GM18868 (cell line): ENCODE measurements around the gene CD207.
"Not testable (repeated sequence)": the region's sequence is repeated elsewhere in the genome, so short reads cannot be mapped to it uniquely, and the experiment has no call there.

Experiments used
- ATAC-seq: cut with Tn5 transposase; IDR thresholded peaks from one replicate; pipeline ENCODE4 v1.9.1; 2021; ENCODE audit warnings: mild to moderate bottlenecking, moderate library complexity; ENCODE audit not compliant: unreplicated experiment

The CD207 gene

DNA sequence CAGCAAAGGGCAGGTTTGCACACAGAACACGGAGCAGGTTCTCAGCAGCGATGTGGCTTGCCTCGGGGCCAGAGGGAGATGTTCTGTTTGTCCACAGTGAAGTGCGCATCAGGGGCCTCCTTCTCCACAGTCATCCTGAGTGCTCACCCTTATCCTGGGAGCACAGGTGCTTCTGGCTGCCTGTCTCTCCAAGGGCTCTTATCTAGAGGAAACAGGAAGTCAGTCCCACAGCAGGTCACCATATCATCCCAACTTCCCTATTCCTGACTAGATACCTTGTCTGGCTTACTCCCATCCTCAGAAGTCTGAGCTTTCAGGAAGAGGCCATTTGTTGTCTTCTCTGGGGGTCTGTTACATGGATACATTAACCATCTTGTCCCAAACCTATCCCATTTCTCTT, at the start of gene CD207:
TSS of gene CD207 (minus strand) at position 174 of the 400 bp plus-strand sequence. CDS start at position 134, 40 bp downstream.
- ATAC-seq: no peak

DNA sequence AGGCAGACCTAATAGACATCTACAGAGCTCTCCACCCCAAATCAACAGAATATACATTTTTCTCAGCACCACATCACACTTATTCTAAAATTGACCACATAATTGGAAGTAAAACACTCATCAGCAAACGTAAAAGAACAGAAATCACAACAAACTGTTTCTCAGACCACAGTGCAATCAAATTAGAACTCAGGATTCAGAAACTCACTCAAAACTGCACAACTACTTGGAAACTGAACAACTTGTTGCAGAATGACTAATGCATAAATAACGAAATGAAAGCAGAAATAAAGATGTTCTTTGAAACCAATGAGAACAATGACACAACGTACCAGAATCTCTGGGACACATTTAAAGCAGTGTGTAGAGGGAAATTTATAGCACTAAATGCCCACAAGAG, 42.9 kb upstream of the CD207 start:
- not testable (repeated sequence) for ATAC-seq

GRCh38 chr2:70876138-70876537, 40.5 kb upstream of the CD207 start:
- not testable (repeated sequence) for ATAC-seq

GRCh38 chr2:70873541-70873940, 37.9 kb upstream of the CD207 start:
- no peak for ATAC-seq

GRCh38 chr2:70871398-70872211, 36.0 kb upstream of the CD207 start:
- peak; percentile 67 for ATAC-seq

DNA sequence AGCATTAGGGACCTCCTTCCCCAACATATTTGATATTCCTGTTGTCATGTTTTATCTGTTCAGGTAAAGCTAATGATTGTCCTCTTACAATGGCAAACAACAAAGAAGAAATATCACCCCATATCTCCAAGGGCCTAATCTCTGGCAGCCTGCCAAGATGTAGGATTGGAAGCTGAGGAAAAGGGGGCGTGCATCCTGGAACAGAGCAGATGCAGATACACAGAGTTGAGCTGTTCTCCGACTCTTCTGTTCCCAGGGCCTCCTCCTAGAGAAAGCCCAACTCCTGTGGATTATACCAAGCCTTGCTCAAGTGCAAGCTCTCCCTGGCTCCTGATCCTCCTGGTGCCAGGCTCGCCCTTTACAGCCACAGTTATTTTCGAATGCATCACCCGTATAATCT, 35.2 kb upstream of the CD207 start:
- ATAC-seq: no peak

DNA sequence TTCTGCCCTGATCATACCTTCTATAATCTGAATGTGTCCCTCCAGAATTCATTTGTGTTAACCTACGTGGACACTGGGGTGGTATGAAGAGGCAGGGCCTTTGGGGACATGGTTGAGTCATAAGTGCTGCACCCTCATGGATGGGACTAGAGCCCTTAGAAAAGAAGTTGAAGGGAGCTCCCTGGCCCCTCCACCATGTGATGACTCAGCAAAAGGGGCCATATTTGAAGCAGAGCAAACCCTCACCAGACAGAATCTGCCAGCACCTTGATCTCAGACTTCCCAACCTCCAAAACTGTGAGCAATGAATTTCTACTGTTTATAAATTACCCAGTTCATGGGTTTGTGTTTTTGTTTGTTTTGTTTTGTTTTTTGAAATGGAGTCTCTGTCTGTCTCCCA, 33.4 kb upstream of the CD207 start:
- no peak for ATAC-seq

DNA sequence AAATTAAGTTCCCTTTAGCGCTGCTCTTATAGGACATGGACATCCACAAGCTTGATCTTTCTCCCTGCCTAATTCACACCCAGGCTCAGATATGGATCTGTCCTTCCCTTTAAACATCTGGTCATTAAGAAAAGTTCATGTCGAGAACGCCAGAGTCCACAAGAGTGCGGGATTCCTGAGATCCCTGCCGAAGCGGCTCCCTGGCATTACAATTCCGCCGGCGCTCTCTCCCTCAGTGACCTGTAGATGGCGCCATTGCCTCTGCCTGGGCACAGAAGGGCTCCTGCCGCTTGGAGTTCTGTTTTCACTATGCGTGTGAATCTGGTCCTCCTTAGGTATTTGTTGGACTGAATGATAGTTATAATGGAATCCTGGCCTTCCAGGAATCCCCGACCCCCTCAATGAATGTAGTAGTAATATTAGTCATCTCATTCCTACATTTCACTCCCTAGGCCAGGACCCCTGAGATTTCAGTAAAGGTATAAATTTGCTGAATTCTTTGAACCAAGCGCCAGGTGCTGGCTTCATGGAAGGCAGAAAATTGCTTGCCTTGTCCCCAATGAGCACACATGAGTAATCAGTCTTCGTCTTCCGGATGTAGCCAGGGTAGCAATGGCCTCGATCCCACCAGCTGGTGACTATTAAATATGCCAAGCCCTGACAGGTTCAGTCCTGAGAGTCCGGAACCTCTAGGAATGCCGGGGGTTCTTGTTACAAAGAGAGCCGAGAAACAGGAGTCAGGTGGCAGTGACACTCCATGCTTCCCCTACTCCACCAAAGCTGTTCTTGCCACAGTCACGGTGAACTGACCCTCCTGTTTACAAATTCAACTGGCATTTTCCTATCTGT, 26.4 kb upstream of the CD207 start:
- peak; percentile 74 for ATAC-seq

DNA sequence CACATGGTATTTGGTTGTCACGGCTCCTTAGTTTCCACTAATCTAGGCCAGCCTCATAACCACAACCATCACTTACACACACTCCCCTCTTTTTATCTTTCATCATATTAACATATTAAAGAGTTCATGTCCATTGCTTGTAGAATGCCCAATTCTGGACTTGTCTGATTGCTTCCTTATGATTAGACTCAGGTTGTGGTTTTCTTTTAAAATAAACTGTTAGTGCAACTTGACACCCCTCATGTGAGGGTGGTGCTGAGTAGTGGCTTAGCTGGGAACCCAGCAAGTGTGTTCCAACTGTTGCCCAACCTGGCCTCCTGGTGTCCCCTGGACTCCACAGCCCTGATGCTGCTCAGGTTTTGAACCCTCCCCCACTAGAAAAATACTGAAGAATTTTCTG, 20.1 kb upstream of the CD207 start:
- ATAC-seq: no peak

DNA sequence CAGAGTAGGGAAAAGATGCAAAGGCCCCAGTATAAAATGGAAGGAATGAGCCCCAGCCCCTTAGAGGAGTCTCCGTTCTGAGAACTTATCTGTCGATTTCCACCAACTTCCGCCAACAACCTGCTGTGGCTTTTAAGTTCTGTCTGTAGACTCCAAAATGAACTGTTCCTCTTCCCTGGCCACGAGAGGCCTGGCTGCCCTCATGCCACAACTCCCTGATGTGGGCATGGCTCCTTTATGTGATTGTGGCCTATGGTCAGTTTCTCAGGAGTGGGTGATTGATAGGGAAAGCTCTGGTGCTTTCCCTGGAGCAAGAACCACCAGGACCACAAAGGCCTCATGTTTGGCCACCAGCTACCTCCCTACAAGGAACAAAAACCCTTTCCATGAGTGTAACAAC, 18.8 kb upstream of the CD207 start:
- no peak for ATAC-seq

GRCh38 chr2:70852824-70853223, 17.2 kb upstream of the CD207 start:
- ATAC-seq: no peak

DNA sequence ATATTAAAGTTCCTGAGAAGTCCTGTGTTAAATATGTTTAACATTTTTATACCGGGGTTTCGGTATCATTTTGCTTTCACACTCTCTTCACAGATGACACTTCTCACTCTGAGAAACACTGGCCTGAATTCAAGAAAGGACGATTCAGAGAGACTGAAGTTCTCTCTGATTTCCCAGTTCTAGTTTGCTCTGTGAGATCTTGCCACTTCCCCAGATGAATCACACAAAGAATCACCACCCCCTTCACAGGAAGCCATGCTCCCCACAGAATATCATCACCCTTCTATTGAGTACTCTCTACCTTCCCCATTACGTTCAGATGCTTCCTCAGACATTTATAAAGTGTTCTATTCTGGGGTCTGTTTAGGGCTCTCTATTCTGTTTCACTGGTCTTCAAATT, 16.1 kb upstream of the CD207 start:
- ATAC-seq: peak; percentile 87

DNA sequence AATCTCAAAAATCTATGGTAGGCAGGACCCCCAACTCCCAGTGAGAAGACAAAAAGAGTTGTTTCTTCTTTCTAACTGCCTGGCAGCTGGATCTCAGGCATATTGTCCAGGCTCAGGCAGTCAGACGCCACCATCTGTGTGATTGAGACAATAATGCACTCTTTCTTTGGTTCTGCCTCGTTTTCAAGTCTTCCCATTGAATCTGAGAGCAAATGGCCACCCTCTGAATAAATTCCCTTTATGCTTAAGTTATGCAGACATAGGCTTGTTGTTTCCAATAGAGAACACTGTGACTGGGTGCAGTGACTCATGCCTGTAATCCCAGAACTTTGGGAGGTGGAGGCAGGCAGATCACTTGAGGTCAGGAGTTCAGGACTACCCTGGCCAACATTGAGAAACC, 15.3 kb upstream of the CD207 start:
- ATAC-seq: no peak

- no peak for ATAC-seq
Observed at GRCh38 chr2:70842401-70842800, 6.8 kb upstream of the CD207 start.

DNA sequence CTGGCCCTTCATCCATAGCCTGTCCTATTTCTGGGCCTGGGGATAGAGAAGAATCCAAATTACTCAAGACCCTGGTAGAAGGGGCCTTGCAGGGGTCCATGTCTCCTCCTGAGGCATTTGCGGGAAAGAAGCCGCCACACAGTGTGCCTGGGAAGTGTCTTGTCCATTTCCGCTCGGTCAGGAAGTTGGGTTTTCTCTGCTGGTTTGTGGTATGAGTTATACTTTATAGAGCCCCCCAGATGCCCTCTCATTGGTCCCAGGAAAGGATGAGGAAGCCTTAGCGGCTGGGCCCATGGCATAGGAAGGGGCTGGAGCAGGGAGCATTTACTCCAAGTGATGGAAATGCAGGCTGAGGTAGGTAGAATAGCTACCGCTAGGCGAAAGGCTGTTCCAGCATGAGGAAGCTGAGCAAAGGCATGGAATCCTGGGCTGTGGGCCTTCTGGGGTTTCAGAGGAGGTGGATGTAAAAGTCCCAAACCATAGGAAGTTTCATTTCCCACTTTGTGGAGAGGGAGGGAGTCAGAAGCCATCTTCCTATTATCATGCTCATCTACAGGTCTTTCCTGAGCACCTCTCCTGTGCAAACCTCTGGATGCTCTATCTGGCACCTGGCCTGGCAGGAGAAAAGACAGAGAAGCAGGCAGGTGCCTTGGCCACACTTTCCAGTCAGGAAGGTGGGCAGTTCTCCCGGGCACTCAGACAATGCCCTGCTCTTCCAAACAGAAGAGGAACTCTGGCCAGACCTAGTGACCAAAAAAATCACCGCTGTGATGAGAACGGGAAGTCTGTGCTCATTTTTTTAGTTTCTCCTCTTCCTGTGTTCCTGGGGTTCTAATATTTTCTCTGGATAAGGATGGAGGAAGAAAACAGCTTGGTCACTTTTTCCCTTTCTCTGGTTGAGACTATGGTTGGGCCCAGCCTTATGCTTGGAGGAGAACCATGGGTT, 2.6 kb upstream of the CD207 start:
- ATAC-seq: no peak

- ATAC-seq: no peak
Observed at GRCh38 chr2:70834881-70835280, 735 bp downstream of the CD207 start.

DNA sequence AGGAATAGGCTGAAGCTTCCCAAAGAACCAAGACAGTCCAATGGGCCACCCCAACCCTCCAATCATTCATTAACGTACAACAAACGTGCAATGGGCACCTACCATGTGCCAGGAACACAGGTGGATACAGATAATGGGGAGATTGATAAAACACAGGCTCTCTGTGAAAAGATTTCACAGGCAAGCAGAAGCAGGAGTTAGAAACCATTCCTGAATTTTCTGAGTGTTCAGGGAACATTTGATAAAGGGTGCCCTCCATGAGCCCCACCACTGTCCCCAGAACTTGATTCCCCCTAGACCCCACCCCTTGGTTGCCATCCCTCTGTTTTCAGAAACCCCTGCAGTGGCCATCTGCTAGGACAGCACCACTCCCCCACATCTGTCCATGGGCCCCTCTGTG, 1.5 kb downstream of the CD207 start:
- ATAC-seq: no peak

- no peak for ATAC-seq
Observed at GRCh38 chr2:70833246-70833645, 2.4 kb downstream of the CD207 start.

- ATAC-seq: no peak
Observed at GRCh38 chr2:70832386-70832785, 3.2 kb downstream of the CD207 start.

DNA sequence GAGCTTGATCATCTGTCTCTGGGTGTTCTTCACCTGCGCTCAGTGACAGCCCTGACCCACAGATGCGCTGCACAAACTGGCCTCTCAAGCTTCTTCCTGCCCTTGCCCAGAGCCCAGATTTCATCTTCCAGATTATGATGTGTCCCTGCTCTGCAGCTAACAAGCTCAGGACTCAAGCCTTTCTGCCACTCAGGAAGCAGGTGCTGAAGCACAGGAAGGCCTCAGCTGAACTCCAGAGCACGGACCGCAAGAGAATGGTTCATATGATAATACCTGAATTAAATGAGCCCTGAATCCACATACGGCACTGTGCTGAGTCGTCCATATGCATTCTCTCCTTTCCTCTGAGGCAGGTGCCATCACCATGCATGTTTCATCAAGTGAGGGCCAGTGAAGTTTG, 3.8 kb downstream of the CD207 start:
- no peak for ATAC-seq

DNA sequence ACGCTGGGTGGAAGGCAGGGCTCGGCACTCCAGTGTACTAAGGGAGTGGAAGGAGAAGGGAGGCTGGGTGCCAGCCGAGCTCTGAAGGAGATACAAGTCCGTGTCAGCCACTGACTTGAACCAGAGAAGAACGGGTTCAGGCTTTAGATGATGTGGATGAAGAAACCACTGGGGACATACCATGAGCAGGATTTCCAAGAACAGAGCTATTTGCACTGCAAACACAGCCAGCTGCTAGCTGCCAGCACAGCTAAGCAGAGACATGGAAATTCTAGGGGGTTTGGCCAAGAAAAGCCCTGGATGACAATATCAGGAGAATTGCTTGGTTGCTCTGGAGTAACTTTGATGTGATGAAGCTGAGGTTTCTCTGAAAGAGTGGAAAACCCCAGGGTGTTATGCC, 5.2 kb downstream of the CD207 start:
- ATAC-seq: no peak
